ENCODE data around the gene LDHA. TPM values are rescaled to one million over a fixed set of nuclear protein-coding genes. Genes with fewer than 3 reads are reported as not detected.
"Not testable (repeated sequence)": the region's sequence is repeated elsewhere in the genome, so short reads cannot be mapped to it uniquely, and the experiment has no call there.

Gene LDHA
- total RNA-seq, 1 donor from 2014 or later = 1,075 TPM

- no peak for TF ChIP-seq CTCF (IDR thresholded peaks at IDR 0.05; ENCODE audit: insufficient read depth, low read length, severe bottlenecking)
- peaks cover 25% of the 10 kb centered on the region for H3K36me3 ChIP-seq (ENCODE audit: control insufficient read depth, insufficient read depth, low read length)
- no peaks in the 10 kb centered on the region for H3K27me3 ChIP-seq (ENCODE audit: control insufficient read depth, insufficient read depth, low read length)
- FAIRE-seq (no peak), DNase-seq (ENCODE audit: low read depth) (peak; percentile 94)
- peak overlapping the region; percentile 96 for H3K4me3 ChIP-seq (ENCODE audit: low read depth, low read length)
Measured at GRCh38 chr11:18395735-18396504, 1.6 kb downstream of the LDHA start.

DNA sequence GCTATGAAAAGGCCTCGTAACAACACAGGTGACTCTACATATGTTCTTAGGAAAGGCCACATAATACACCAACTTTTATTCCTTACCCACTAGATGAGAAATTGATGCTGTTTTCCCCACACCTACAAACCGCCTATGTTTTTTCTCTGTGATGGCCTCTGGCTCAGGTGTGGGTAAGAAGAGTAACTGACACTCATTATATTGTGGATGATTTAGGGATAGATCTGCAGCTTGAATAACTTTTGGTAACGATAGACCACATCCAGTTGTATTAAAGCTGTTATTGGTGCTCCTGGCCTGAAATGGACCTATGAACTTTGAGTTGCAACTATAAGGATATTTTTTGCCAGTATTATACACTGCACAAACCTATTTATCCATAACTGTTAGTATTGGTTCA lies 3.6 kb downstream of the LDHA start:
- DNase-seq (ENCODE audit: low read depth) (no peak), FAIRE-seq (no peak)
- H3K36me3 ChIP-seq (ENCODE audit: control insufficient read depth, insufficient read depth, low read length) = peaks cover 28% of the 10 kb centered on the region
- no peak for TF ChIP-seq CTCF (IDR thresholded peaks at IDR 0.05; ENCODE audit: insufficient read depth, low read length, severe bottlenecking)
- no peak overlapping the region for H3K4me3 ChIP-seq (ENCODE audit: low read depth, low read length)
- no peaks in the 10 kb centered on the region for H3K27me3 ChIP-seq (ENCODE audit: control insufficient read depth, insufficient read depth, low read length)

- FAIRE-seq = not testable (repeated sequence)
- H3K36me3 ChIP-seq (ENCODE audit: control insufficient read depth, insufficient read depth, low read length) = peaks cover 34% of the 10 kb centered on the region
Measured at GRCh38 chr11:18401077-18401476, 6.7 kb downstream of the LDHA start.

GRCh38 chr11:18404062-18404461 lies 9.7 kb downstream of the LDHA start:
- no peak for TF ChIP-seq CTCF (IDR thresholded peaks at IDR 0.05; ENCODE audit: insufficient read depth, low read length, severe bottlenecking)
- FAIRE-seq (no peak), DNase-seq (ENCODE audit: low read depth) (no peak)
- Histone ChIP-seq H3K4me3 (ENCODE audit: low read depth, low read length) (no peak overlapping the region), H3K36me3 (ENCODE audit: control insufficient read depth, insufficient read depth, low read length) (peaks cover 25% of the 10 kb centered on the region), H3K27me3 (ENCODE audit: control insufficient read depth, insufficient read depth, low read length) (no peaks in the 10 kb centered on the region)

More at GRCh38 chr11:18401077-18401476, 6.7 kb downstream of the LDHA start:
- not testable (repeated sequence) for H3K27me3 ChIP-seq (ENCODE audit: control insufficient read depth, insufficient read depth, low read length); DNase-seq (ENCODE audit: low read depth); H3K4me3 ChIP-seq (ENCODE audit: low read depth, low read length)

GRCh38 chr11:18407400-18407799 lies 13.0 kb downstream of the LDHA start:
- H3K27me3 ChIP-seq (ENCODE audit: control insufficient read depth, insufficient read depth, low read length); FAIRE-seq; H3K4me3 ChIP-seq (ENCODE audit: low read depth, low read length): not testable (repeated sequence)
- H3K36me3 ChIP-seq (ENCODE audit: control insufficient read depth, insufficient read depth, low read length) = peaks cover 13% of the 10 kb centered on the region
- DNase-seq (ENCODE audit: low read depth) = peak; percentile 80

- peak; percentile 44 for DNase-seq (ENCODE audit: low read depth)
- TF ChIP-seq CTCF (IDR thresholded peaks at IDR 0.05; ENCODE audit: insufficient read depth, low read length, severe bottlenecking) = no peak
- H3K36me3 ChIP-seq (ENCODE audit: control insufficient read depth, insufficient read depth, low read length) = peaks cover 10% of the 10 kb centered on the region
- no peak overlapping the region for H3K4me3 ChIP-seq (ENCODE audit: low read depth, low read length)
- no peaks in the 10 kb centered on the region for H3K27me3 ChIP-seq (ENCODE audit: control insufficient read depth, insufficient read depth, low read length)
- no peak for FAIRE-seq
Measured at GRCh38 chr11:18408558-18409291, 14.4 kb downstream of the LDHA start.
